Measurements from ENCODE around the gene ABCA13. TPM values are rescaled to one million over a fixed set of nuclear protein-coding genes. Genes with fewer than 3 reads are reported as not detected.

Gene ABCA13
- polyA plus RNA-seq, 1 donor (not counting 4 experiments of a cell fraction or from before 2014, with no cell fraction given) = 0.76 TPM

- Histone ChIP-seq H3K4me3 (ENCODE audit: control insufficient read depth in 2 of 3, extremely low read depth in 1 of 3, insufficient read depth in 2 of 3, low read depth in 1 of 3, low read length in 3 of 3) (no peak overlapping the region), H3K4me2 (ENCODE audit: control insufficient read depth, extremely low read depth, insufficient read depth, low read depth, low read length) (no peak overlapping the region), H4K20me1 (ENCODE audit: control insufficient read depth, extremely low read depth, insufficient read depth, low read length) (no peaks in the 10 kb centered on the region), H3K9me3 (ENCODE audit: control insufficient read depth, low read depth, low read length) (no peaks in the 10 kb centered on the region), H3K4me1 (ENCODE audit: control insufficient read depth, extremely low read depth, insufficient read depth, low read length) (peaks cover 7% of the 10 kb centered on the region), H3K27ac (ENCODE audit: control insufficient read depth, insufficient read depth, low read length) (no peak overlapping the region), H2AFZ (ENCODE audit: control insufficient read depth, low read length) (no peak overlapping the region), H3K9ac (ENCODE audit: control insufficient read depth, extremely low read depth, insufficient read depth, low read length) (no peak overlapping the region), H3K27me3 (ENCODE audit: control insufficient read depth, extremely low read depth, insufficient read depth, low read length) (no peaks in the 10 kb centered on the region), H3K9me1 (ENCODE audit: control insufficient read depth, extremely low read depth, insufficient read depth, low read length) (no peaks in the 10 kb centered on the region), H3K36me3 (ENCODE audit: control insufficient read depth in 2 of 2, extremely low read depth in 1 of 2, insufficient read depth in 2 of 2, low read length in 2 of 2) (no peaks in the 10 kb centered on the region), H3K79me2 (ENCODE audit: control insufficient read depth, insufficient read depth, low read length) (no peaks in the 10 kb centered on the region)
- no peak for TF ChIP-seq EZH2 (IDR thresholded peaks at IDR 0.05; ENCODE audit: low read length)
- TF ChIP-seq, protein P1, sequence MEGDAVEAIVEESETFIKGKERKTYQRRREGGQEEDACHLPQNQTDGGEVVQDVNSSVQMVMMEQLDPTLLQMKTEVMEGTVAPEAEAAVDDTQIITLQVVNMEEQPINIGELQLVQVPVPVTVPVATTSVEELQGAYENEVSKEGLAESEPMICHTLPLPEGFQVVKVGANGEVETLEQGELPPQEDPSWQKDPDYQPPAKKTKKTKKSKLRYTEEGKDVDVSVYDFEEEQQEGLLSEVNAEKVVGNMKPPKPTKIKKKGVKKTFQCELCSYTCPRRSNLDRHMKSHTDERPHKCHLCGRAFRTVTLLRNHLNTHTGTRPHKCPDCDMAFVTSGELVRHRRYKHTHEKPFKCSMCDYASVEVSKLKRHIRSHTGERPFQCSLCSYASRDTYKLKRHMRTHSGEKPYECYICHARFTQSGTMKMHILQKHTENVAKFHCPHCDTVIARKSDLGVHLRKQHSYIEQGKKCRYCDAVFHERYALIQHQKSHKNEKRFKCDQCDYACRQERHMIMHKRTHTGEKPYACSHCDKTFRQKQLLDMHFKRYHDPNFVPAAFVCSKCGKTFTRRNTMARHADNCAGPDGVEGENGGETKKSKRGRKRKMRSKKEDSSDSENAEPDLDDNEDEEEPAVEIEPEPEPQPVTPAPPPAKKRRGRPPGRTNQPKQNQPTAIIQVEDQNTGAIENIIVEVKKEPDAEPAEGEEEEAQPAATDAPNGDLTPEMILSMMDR (optimal IDR thresholded peaks at IDR 0.05 in 1 of 3, IDR thresholded peaks at IDR 0.05 in 1 of 3, conservative IDR thresholded peaks at IDR 0.05 in 1 of 3; ENCODE audit: extremely low read depth in 1 of 3, insufficient read depth in 2 of 3, low read length in 3 of 3) = no peak
- dilution Hi-C loops (cut with MboI; ENCODE audit: extremely low pct_ligation_motif_present, low sequenced_read_pairs) = no loop called here
- no peak for DNase-seq (ENCODE audit: low read depth, low spot score)
- no peak for FAIRE-seq
These were observed 81.7 kb downstream of the ABCA13 start for GRCh38 chr7:48252995-48253394.

DNA sequence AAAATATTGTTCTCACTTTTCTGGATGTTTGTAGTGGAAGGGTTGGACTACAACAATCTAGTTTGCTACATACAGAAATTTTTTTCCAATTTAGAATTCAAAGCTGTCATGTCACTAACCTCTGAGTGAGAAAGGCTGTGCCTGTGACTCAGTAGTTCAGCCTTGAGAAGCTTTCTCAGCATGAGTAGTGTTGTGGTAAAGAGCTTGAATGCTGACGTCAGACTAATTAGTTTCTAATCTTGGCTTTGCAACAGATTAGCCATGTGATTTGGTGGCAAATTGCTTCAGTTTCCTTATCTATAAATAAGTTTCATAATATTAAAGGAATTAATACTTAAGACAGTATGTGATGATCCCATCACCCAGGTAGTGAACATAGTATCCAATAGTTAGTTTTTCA lies 83.8 kb downstream of the ABCA13 start:
- H3K36me3 ChIP-seq (ENCODE audit: control insufficient read depth in 2 of 2, extremely low read depth in 1 of 2, insufficient read depth in 2 of 2, low read length in 2 of 2) = no peaks in the 10 kb centered on the region
- H3K27ac ChIP-seq (ENCODE audit: control insufficient read depth, insufficient read depth, low read length) = no peak overlapping the region
- no peaks in the 10 kb centered on the region for H4K20me1 ChIP-seq (ENCODE audit: control insufficient read depth, extremely low read depth, insufficient read depth, low read length)
- H3K4me1 ChIP-seq (ENCODE audit: control insufficient read depth, extremely low read depth, insufficient read depth, low read length) = peaks cover 7% of the 10 kb centered on the region
- TF ChIP-seq, protein P1 (optimal IDR thresholded peaks at IDR 0.05 in 1 of 3, IDR thresholded peaks at IDR 0.05 in 1 of 3, conservative IDR thresholded peaks at IDR 0.05 in 1 of 3; ENCODE audit: extremely low read depth in 1 of 3, insufficient read depth in 2 of 3, low read length in 3 of 3) = no peak
- no peak for TF ChIP-seq EZH2 (IDR thresholded peaks at IDR 0.05; ENCODE audit: low read length)
- H3K4me3 ChIP-seq (ENCODE audit: control insufficient read depth in 2 of 3, extremely low read depth in 1 of 3, insufficient read depth in 2 of 3, low read depth in 1 of 3, low read length in 3 of 3) = no peak overlapping the region
- no peaks in the 10 kb centered on the region for H3K9me3 ChIP-seq (ENCODE audit: control insufficient read depth, low read depth, low read length)
- no peak for FAIRE-seq
- no peaks in the 10 kb centered on the region for H3K9me1 ChIP-seq (ENCODE audit: control insufficient read depth, extremely low read depth, insufficient read depth, low read length)
- dilution Hi-C loops (cut with MboI; ENCODE audit: extremely low pct_ligation_motif_present, low sequenced_read_pairs) = no loop called here
- H3K4me2 ChIP-seq (ENCODE audit: control insufficient read depth, extremely low read depth, insufficient read depth, low read depth, low read length) = no peak overlapping the region
- no peaks in the 10 kb centered on the region for H3K27me3 ChIP-seq (ENCODE audit: control insufficient read depth, extremely low read depth, insufficient read depth, low read length)
- DNase-seq (ENCODE audit: low read depth, low spot score) = no peak
- H3K79me2 ChIP-seq (ENCODE audit: control insufficient read depth, insufficient read depth, low read length) = no peaks in the 10 kb centered on the region
- no peak overlapping the region for H2AFZ ChIP-seq (ENCODE audit: control insufficient read depth, low read length)
- H3K9ac ChIP-seq (ENCODE audit: control insufficient read depth, extremely low read depth, insufficient read depth, low read length) = no peak overlapping the region
